DMS79 (cell line): ENCODE measurements around the gene LDLRAP1.

Experiments
- DNase-seq: peaks from one replicate; lab custom pipeline; 2025; lab: John Stamatoyannopoulos, UW

Gene LDLRAP1

GRCh38 chr1:25609921-25610320 is 66.5 kb downstream of the LDLRAP1 start:
- peak; percentile 29 for DNase-seq

- no peak for DNase-seq
These were observed 67.6 kb downstream of the LDLRAP1 start for GRCh38 chr1:25610822-25611630.

GRCh38 chr1:25611843-25612242 is 68.4 kb downstream of the LDLRAP1 start:
- DNase-seq = no peak

GRCh38 chr1:25612421-25612820 is 69.0 kb downstream of the LDLRAP1 start:
- DNase-seq = no peak

- no peak for DNase-seq
These were observed 69.7 kb downstream of the LDLRAP1 start for GRCh38 chr1:25613091-25613490.

- DNase-seq = no peak
These were observed 71.2 kb downstream of the LDLRAP1 start for GRCh38 chr1:25614501-25615171.

- DNase-seq = no peak
These were observed 71.8 kb downstream of the LDLRAP1 start for GRCh38 chr1:25615172-25615541.

GRCh38 chr1:25615563-25616094 is 72.2 kb downstream of the LDLRAP1 start:
- DNase-seq = no peak

GRCh38 chr1:25616095-25616986 is 72.9 kb downstream of the LDLRAP1 start, which contains the start of gene MAN1C1:
Gene MAN1C1, plus strand, starts transcription at chr1:25616791. Its CDS starts 1,007 bp downstream, at chr1:25617798.
- DNase-seq = peak; percentile 82

- no peak for DNase-seq
These were observed 73.7 kb downstream of the LDLRAP1 start for GRCh38 chr1:25616987-25617624.

- DNase-seq = no peak
These were observed 74.4 kb downstream of the LDLRAP1 start for GRCh38 chr1:25617625-25618432.

- no peak for DNase-seq
These were observed 75.0 kb downstream of the LDLRAP1 start for GRCh38 chr1:25618433-25618808.
